IMR-90 (cell line): ENCODE measurements around the gene CRTC1. TPM values are rescaled to one million over a fixed set of nuclear protein-coding genes. Genes with fewer than 3 reads are reported as not detected.

Experiments used
- ATAC-seq: fragments of 200-7000 bp; cut with Tn5 transposase; 2 replicates; pipeline ENCODE4 v1.9.1; 2020; ENCODE audit warnings: low read depth, mild to moderate bottlenecking, moderate library complexity
- BruUV-seq: library from RNA; stranded (reverse); fragments of 400-500 nt; replicated peaks from 2 replicates; lab custom pipeline; 2021; lab: Mats Ljungman, UMichigan
- CTCF ChIA-PET: fragments of 300-600 bp; formaldehyde crosslinking; extraction: SDS; loops from one replicate; lab custom pipeline; 2021; ENCODE audit warnings: antibody characterized with exemption; lab: Yijun Ruan, JAX
- POLR2A ChIA-PET: fragments of 300-600 bp; sonication (Branson Sonifier 250); formaldehyde crosslinking; loops from one replicate; lab custom pipeline; 2022; ENCODE audit warnings: antibody characterized with exemption; ENCODE audit not compliant: unreplicated experiment; lab: Charles Lee
- DNase-seq: peaks from one replicate; pipeline ENCODE4 v3.0.0; 2013
- H2AFZ ChIP-seq: replicated peaks from 2 replicates; pipeline ENCODE3; 2013; ENCODE audit warnings: low read length, mild to moderate bottlenecking; ENCODE audit not compliant: poor library complexity
- H2AK5ac ChIP-seq: 2 replicates; pipeline ENCODE4 v1.6.1; 2013; ENCODE audit warnings: low read depth, low read length, inconsistent platforms
- H2AK9ac ChIP-seq: replicated peaks from 2 replicates; pipeline ENCODE3; 2013; ENCODE audit warnings: mild to moderate bottlenecking, low read depth, low read length, moderate library complexity; ENCODE audit not compliant: poor library complexity
- H2BK120ac ChIP-seq: 2 replicates; pipeline ENCODE4 v1.6.1; 2013; ENCODE audit warnings: low read depth, low read length, inconsistent platforms
- H2BK15ac ChIP-seq: 3 replicates; pipeline ENCODE4 v1.6.1; 2013; ENCODE audit warnings: low read depth, low read length, inconsistent platforms
- H2BK20ac ChIP-seq: 2 replicates; pipeline ENCODE4 v1.6.1; 2013; ENCODE audit warnings: low read depth, mild to moderate bottlenecking, inconsistent platforms, low read length, moderate library complexity
- H2BK5ac ChIP-seq: 2 replicates; pipeline ENCODE4 v1.6.1; 2013; ENCODE audit warnings: mild to moderate bottlenecking, low read depth, low read length, inconsistent platforms; ENCODE audit not compliant: poor library complexity, severe bottlenecking
- H3K14ac ChIP-seq: replicated peaks from 2 replicates; pipeline ENCODE4 v1.6.1; 2013; ENCODE audit warnings: low read depth, low read length, inconsistent platforms
- H3K18ac ChIP-seq: 2 replicates; pipeline ENCODE4 v1.6.1; 2013; ENCODE audit warnings: low read depth, low read length, control low read depth
- H3K23ac ChIP-seq: 2 replicates; pipeline ENCODE4 v1.6.1; 2013; ENCODE audit warnings: low read depth, low read length, inconsistent platforms
- H3K27ac ChIP-seq: 2 replicates; pipeline ENCODE4 v1.5.1; 2013; ENCODE audit warnings: mild to moderate bottlenecking, control low read depth, low read length; ENCODE audit not compliant: insufficient read depth
- H3K27me3 ChIP-seq: 2 replicates; pipeline ENCODE4 v1.6.1; 2013; ENCODE audit warnings: low read length; ENCODE audit not compliant: control insufficient read depth, insufficient read depth
- H3K36me3 ChIP-seq: 2 replicates; pipeline ENCODE4 v1.6.1; 2013; ENCODE audit warnings: low read length, mixed read lengths; ENCODE audit not compliant: control insufficient read depth, insufficient read depth
- H3K4ac ChIP-seq: 2 replicates; pipeline ENCODE4 v1.6.1; 2013; ENCODE audit warnings: low read depth, low read length, inconsistent platforms
- H3K4me1 ChIP-seq: 2 replicates; pipeline ENCODE4 v1.6.1; 2013; ENCODE audit warnings: low read length, mixed read lengths; ENCODE audit not compliant: control insufficient read depth, insufficient read depth
- H3K4me2 ChIP-seq: 2 replicates; pipeline ENCODE4 v1.6.1; 2013; ENCODE audit warnings: low read depth, mild to moderate bottlenecking, control low read depth, low read length, moderate library complexity
- H3K4me3 ChIP-seq: 2 replicates; pipeline ENCODE4 v1.5.1; 2013; ENCODE audit warnings: low read depth, mild to moderate bottlenecking, control low read depth, low read length, moderate library complexity; ENCODE audit not compliant: insufficient read depth
- H3K56ac ChIP-seq: 2 replicates; pipeline ENCODE4 v1.6.1; 2013; ENCODE audit warnings: low read length, inconsistent platforms; ENCODE audit not compliant: insufficient read depth; ENCODE audit errors: extremely low read depth
- H3K79me1 ChIP-seq, 2 experiments: 2 replicates each; pipeline ENCODE4 v1.6.1; 2013; ENCODE audit warnings: low read length in 2 of 2, inconsistent platforms in 1 of 2, low read depth in 1 of 2
- H3K9ac ChIP-seq: 2 replicates; pipeline ENCODE4 v1.6.1; 2013; ENCODE audit warnings: low read depth, low read length, control low read depth
- H3K9me1 ChIP-seq: 2 replicates; pipeline ENCODE4 v1.6.1; 2013; ENCODE audit warnings: low read length, inconsistent platforms; ENCODE audit not compliant: insufficient read depth
- H3K9me3 ChIP-seq: 2 replicates; pipeline ENCODE4 v1.6.1; 2013; ENCODE audit warnings: low read length; ENCODE audit not compliant: control insufficient read depth, insufficient read depth
- H4K20me1 ChIP-seq: 2 replicates; pipeline ENCODE4 v1.6.1; 2013; ENCODE audit warnings: low read length, inconsistent platforms; ENCODE audit not compliant: insufficient read depth
- H4K5ac ChIP-seq: 2 replicates; pipeline ENCODE4 v1.6.1; 2013; ENCODE audit warnings: mild to moderate bottlenecking, low read depth, low read length, control low read depth
- H4K8ac ChIP-seq, 2 experiments: 2 replicates each; pipeline ENCODE4 v1.6.1; 2013; ENCODE audit warnings: low read depth in 2 of 2, low read length in 2 of 2, control low read depth in 1 of 2, inconsistent platforms in 1 of 2
- H4K91ac ChIP-seq: 2 replicates; pipeline ENCODE4 v1.6.1; 2013; ENCODE audit warnings: low read depth, low read length, inconsistent platforms; ENCODE audit not compliant: insufficient read depth
- BHLHE40 ChIP-seq: fragments of 150-350 bp; IDR thresholded peaks from 2 replicates; pipeline ENCODE4 v1.6.1; 2016; ENCODE audit warnings: mild to moderate bottlenecking, low read depth, low read length
- CEBPB ChIP-seq: IDR thresholded peaks from 2 replicates; pipeline ENCODE4 v1.6.1; 2012; ENCODE audit warnings: low read depth, low read length, improper control_type of control experiment
- CHD1 ChIP-seq: IDR thresholded peaks from 2 replicates; pipeline ENCODE4 v1.6.1; 2012; ENCODE audit warnings: low read depth, low read length, improper control_type of control experiment
- ELK1 ChIP-seq: fragments of 150-350 bp; IDR thresholded peaks from 2 replicates; pipeline ENCODE4 v1.6.1; 2016; ENCODE audit warnings: low read depth, mild to moderate bottlenecking, low read length, moderate library complexity, borderline replicate concordance
- FOS ChIP-seq: fragments of 150-350 bp; IDR thresholded peaks from 2 replicates; pipeline ENCODE4 v1.6.1; 2016; ENCODE audit warnings: low read depth, low read length
- MAZ ChIP-seq: IDR thresholded peaks from 2 replicates; pipeline ENCODE4 v1.6.1; 2012; ENCODE audit warnings: low read depth, mild to moderate bottlenecking, low read length, improper control_type of control experiment, moderate library complexity, borderline replicate concordance
- MXI1 ChIP-seq: IDR thresholded peaks from 2 replicates; pipeline ENCODE4 v1.6.1; 2012; ENCODE audit warnings: low read depth, mild to moderate bottlenecking, low read length, moderate library complexity, borderline replicate concordance
- NFE2L2 ChIP-seq: fragments of 150-350 bp; IDR thresholded peaks from 2 replicates; pipeline ENCODE4 v1.6.1; 2016; ENCODE audit warnings: low read depth, mild to moderate bottlenecking, low read length
- POLR2A ChIP-seq: IDR thresholded peaks from 2 replicates; pipeline ENCODE4 v1.6.1; 2012; ENCODE audit warnings: mild to moderate bottlenecking, low read depth, low read length
- RAD21 ChIP-seq: IDR thresholded peaks from 2 replicates; pipeline ENCODE4 v1.6.1; 2012; ENCODE audit warnings: low read length, improper control_type of control experiment
- RCOR1 ChIP-seq: IDR thresholded peaks from 2 replicates; pipeline ENCODE4 v1.6.1; 2012; ENCODE audit warnings: mild to moderate bottlenecking, low read length, improper control_type of control experiment; ENCODE audit not compliant: insufficient replicate concordance
- RFX5 ChIP-seq: IDR thresholded peaks from 2 replicates; pipeline ENCODE4 v1.8.0; 2012; ENCODE audit warnings: low read depth, mild to moderate bottlenecking, low read length, moderate library complexity
- SMC3 ChIP-seq: fragments of 150-350 bp; IDR thresholded peaks from 2 replicates; pipeline ENCODE4 v1.6.1; 2016; ENCODE audit warnings: low read depth, mild to moderate bottlenecking, antibody characterized with exemption, low read length, moderate library complexity
- WGBS, 2 experiments: methylation state at CpG; one replicate each; pipeline versions ENCODE4 v1.1.5 to v1.1.7; 2013; ENCODE audit warnings: missing lambda C conversion rate in 2 of 2; ENCODE audit not compliant: insufficient read length in 1 of 2; ENCODE audit errors: extremely low coverage in 2 of 2; 5-methylcytosine and 5-hydroxymethylcytosine counted together
- dilution Hi-C: fragments of 300-500 bp; cut with HindIII; formaldehyde crosslinking; loops from one replicate; pipeline ENCODE4 v1.14.3; 2018; ENCODE audit warnings: low sequenced_read_pairs; ENCODE audit not compliant: unreplicated experiment
- in situ Hi-C: fragments of 300-500 bp; cut with MboI; formaldehyde crosslinking; loops from 3 replicates; pipeline ENCODE4 v1.14.3; 2019; ENCODE audit warnings: low sequenced_read_pairs, inconsistent platforms, mixed read lengths
- intact Hi-C: fragments of 100-400 bp; cut with micrococcal nuclease; formaldehyde crosslinking; loops from 2 replicates; pipeline ENCODE4 v1.10.0; 2022
- polyA plus RNA-seq, 3 experiments: library from polyadenylated mRNA; depleted of rRNA; stranded (reverse); fragments of >200 nt; gene quantifications; 2 replicates each; pipeline ENCODE4 v1.2.3, GENCODE V29; 2012; ENCODE audit warnings: low replicate concordance in 1 of 3
- total RNA-seq: library from RNA; depleted of rRNA; stranded (reverse); fragments of >200 nt; gene quantifications from 2 replicates; pipeline ENCODE4 v1.2.3, GENCODE V29; 2012
- TF ChIP-seq, protein P1 (sequence below): conservative IDR thresholded peaks from 2 replicates; pipeline ENCODE4 v1.5.1; 2012; ENCODE audit warnings: mild to moderate bottlenecking, low read depth, low read length, improper control_type of control experiment
- TF ChIP-seq, protein P2 (sequence below): fragments of 150-350 bp; IDR thresholded peaks from 2 replicates; pipeline ENCODE4 v1.6.1; 2017; ENCODE audit warnings: mild to moderate bottlenecking, antibody characterized with exemption, low read length, low read depth

The CRTC1 gene
- total and polyA plus RNA-seq, 2 of the 4 experiments (the other 2 are of a cell fraction) = 0.18 to 5.7 TPM

DNA sequence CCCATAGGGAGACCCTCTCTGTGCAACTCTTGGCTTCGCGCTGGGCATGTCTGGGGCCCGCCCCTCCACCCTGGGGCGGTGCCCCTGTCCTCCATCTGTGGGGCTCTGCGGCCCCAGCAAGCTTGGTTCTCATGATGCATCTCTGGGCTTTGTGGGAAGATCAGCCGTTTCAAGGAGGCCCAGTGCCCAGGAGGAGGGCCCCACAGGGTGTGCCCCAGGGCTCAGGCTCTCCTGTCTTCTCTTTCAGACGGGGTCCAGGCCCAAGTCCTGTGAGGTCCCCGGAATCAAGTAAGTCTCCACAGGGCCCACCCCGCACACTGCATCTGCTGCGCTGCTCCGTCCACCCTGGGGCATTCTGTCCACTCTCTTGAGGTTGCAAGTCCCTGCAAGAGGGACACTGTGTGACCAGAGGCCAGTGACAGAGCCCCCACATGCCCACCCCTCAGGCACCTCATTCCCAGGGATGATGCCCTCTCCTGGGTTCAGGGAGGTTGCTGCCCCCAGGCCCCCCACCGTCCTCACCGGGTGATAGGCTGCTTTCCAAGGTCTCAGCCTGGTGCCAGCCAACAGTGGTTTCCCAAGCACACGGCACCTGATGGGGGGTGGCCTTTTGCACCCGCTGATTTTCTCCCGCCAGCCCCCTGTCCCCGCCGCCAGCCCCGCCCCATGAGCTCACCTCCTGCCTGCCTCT is 76.0 kb downstream of the CRTC1 start:
- 86% methylated on average over 11 of the region's 19 CpGs; no CpG with 5 or more reads in 1 of the 2 experiments for WGBS, 2 experiments
- no peak overlapping the region for H3K14ac ChIP-seq
- POLR2A ChIA-PET = no interaction called here
- H3K18ac ChIP-seq = no peak overlapping the region
- in situ Hi-C loops (no loop called here), dilution Hi-C loops (no loop called here), intact Hi-C loops (no loop called here)
- no peak for ATAC-seq
- no peaks in the 10 kb centered on the region for H3K9me3 ChIP-seq
- no peaks in the 10 kb centered on the region for H3K79me1 ChIP-seq
- no peaks in the 10 kb centered on the region for H3K27me3 ChIP-seq
- TF ChIP-seq MXI1 (no peak), FOS (no peak), ELK1 (no peak), SMC3 (no peak), POLR2A (no peak), RAD21 (no peak), NFE2L2 (no peak), MAZ (no peak), RCOR1 (no peak), RFX5 (no peak), BHLHE40 (no peak), CHD1 (no peak), CEBPB (no peak)
- TF ChIP-seq, protein P1, sequence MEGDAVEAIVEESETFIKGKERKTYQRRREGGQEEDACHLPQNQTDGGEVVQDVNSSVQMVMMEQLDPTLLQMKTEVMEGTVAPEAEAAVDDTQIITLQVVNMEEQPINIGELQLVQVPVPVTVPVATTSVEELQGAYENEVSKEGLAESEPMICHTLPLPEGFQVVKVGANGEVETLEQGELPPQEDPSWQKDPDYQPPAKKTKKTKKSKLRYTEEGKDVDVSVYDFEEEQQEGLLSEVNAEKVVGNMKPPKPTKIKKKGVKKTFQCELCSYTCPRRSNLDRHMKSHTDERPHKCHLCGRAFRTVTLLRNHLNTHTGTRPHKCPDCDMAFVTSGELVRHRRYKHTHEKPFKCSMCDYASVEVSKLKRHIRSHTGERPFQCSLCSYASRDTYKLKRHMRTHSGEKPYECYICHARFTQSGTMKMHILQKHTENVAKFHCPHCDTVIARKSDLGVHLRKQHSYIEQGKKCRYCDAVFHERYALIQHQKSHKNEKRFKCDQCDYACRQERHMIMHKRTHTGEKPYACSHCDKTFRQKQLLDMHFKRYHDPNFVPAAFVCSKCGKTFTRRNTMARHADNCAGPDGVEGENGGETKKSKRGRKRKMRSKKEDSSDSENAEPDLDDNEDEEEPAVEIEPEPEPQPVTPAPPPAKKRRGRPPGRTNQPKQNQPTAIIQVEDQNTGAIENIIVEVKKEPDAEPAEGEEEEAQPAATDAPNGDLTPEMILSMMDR = no peak
- TF ChIP-seq, protein P2, sequence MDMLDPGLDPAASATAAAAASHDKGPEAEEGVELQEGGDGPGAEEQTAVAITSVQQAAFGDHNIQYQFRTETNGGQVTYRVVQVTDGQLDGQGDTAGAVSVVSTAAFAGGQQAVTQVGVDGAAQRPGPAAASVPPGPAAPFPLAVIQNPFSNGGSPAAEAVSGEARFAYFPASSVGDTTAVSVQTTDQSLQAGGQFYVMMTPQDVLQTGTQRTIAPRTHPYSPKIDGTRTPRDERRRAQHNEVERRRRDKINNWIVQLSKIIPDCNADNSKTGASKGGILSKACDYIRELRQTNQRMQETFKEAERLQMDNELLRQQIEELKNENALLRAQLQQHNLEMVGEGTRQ = no peak
- H2BK20ac ChIP-seq = no peak overlapping the region
- no peak overlapping the region for H3K23ac ChIP-seq
- no peaks in the 10 kb centered on the region for H4K20me1 ChIP-seq
- H2BK5ac ChIP-seq = no peak overlapping the region
- H4K91ac ChIP-seq = no peak overlapping the region
- H2BK15ac ChIP-seq = no peak overlapping the region
- no peak overlapping the region for H4K8ac ChIP-seq
- no peak overlapping the region for H3K9ac ChIP-seq
- H3K4me1 ChIP-seq = peaks cover 4% of the 10 kb centered on the region
- no peak overlapping the region for H2AK9ac ChIP-seq
- peaks cover 3% of the 10 kb centered on the region; the same call in 1 of the 2 replicates for H3K36me3 ChIP-seq
- no peak overlapping the region for H2AFZ ChIP-seq
- H3K56ac ChIP-seq = no peak overlapping the region
- no peak overlapping the region for H2BK120ac ChIP-seq
- no peak overlapping the region for H3K4ac ChIP-seq
- 0 out of 2 replicates have a peak, but pooled peaks cover 3% of the 10 kb centered on the region for H3K9me1 ChIP-seq
- H3K27ac ChIP-seq = no peak overlapping the region
- no peak for DNase-seq
- H3K4me3 ChIP-seq = no peak overlapping the region
- no peak overlapping the region for H2AK5ac ChIP-seq
- H3K4me2 ChIP-seq = no peak overlapping the region
- BruUV-seq = no TSS peak
- H4K5ac ChIP-seq = no peak overlapping the region
- CTCF ChIA-PET = no interaction called here
